ENCODE results near the gene FTSJ3. TPM values are rescaled to one million over a fixed set of nuclear protein-coding genes. Genes with fewer than 3 reads are reported as not detected.

Gene FTSJ3
- total and polyA plus RNA-seq, 10 of the 15 experiments (the other 5 are each of a cell fraction or from before 2014, with no cell fraction given): 17.2 to 79.2 (median 50.4) TPM

DNA sequence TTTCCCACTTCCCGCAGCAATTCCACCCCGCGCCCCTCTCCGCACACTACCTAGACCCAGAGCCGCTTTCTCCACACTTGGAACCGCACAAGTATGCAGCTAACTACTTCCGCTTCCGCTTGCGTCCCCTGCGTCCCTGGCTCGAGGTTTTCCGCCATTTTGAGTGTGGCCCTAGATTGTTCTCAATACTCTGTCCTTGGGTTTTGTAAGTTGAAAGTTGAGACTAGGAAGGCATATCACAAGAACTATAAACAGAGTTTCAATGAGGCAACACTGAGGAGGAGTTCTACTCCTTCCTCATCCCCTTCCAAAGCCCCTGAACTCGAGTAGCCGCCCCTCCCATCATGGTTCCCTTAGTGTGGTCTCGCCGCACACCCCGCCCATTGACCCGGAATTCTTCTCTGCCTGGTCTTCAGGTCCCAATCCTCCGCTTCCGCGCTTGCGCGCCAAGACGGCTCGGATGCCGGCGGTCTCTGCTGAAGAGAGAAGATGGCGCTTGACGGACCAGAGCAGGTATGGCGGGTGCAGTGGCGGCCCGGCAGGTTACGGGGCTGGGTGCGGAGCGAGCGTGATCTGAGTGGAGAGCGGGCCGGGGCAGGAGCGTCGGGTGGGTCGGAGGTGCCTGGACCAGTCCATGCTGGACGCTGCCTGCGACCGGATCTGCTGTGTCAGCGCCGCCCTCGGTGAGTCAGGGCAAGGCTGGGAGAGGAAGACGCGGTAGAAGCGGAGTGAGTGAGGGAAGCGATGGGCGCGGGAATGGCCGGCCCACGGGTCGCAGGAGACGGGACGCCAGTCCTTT lies at the start of gene FTSJ3, which contains the start of gene PSMC5 (continued):
- TF ChIP-seq MTA2 (IDR thresholded peaks at IDR 0.05; ENCODE audit: low read depth) (peak; percentile 95), ASH2L (IDR thresholded peaks at IDR 0.05; ENCODE audit: borderline replicate concordance, low read depth) (no peak; the same call in 1 of the 2 replicates), SIN3A (IDR thresholded peaks at IDR 0.05; ENCODE audit: low read depth, low read length) (peak; percentile 55), HDGF (IDR thresholded peaks at IDR 0.05) (peak; percentile 72), NR2C2 (IDR thresholded peaks at IDR 0.05; ENCODE audit: borderline replicate concordance, control insufficient read depth, insufficient read length, low read depth) (peak; percentile 80), JUND (IDR thresholded peaks at IDR 0.05; ENCODE audit: low read depth, low read length) (no peak), EP300 (IDR thresholded peaks at IDR 0.05; ENCODE audit: borderline replicate concordance in 1 of 2, control insufficient read depth in 1 of 2, low read depth in 2 of 2, low read length in 2 of 2) (no peak), RB1 (IDR thresholded peaks at IDR 0.05; ENCODE audit: borderline replicate concordance) (peak; percentile 57; the same call in 1 of the 2 replicates), CBX5 (IDR thresholded peaks at IDR 0.05; ENCODE audit: low read depth) (no peak), IKZF2 (IDR thresholded peaks at IDR 0.05) (peak in 1 of 2 experiments; percentile 51), RAD51 (IDR thresholded peaks at IDR 0.05) (no peak), ZNF274 (IDR thresholded peaks at IDR 0.05; ENCODE audit: insufficient read depth, insufficient read length) (no peak), CHD1 (IDR thresholded peaks at IDR 0.05; ENCODE audit: low read depth, low read length) (no peak), PAX8 (IDR thresholded peaks at IDR 0.05) (no peak)
- TF ChIP-seq, protein P1, sequence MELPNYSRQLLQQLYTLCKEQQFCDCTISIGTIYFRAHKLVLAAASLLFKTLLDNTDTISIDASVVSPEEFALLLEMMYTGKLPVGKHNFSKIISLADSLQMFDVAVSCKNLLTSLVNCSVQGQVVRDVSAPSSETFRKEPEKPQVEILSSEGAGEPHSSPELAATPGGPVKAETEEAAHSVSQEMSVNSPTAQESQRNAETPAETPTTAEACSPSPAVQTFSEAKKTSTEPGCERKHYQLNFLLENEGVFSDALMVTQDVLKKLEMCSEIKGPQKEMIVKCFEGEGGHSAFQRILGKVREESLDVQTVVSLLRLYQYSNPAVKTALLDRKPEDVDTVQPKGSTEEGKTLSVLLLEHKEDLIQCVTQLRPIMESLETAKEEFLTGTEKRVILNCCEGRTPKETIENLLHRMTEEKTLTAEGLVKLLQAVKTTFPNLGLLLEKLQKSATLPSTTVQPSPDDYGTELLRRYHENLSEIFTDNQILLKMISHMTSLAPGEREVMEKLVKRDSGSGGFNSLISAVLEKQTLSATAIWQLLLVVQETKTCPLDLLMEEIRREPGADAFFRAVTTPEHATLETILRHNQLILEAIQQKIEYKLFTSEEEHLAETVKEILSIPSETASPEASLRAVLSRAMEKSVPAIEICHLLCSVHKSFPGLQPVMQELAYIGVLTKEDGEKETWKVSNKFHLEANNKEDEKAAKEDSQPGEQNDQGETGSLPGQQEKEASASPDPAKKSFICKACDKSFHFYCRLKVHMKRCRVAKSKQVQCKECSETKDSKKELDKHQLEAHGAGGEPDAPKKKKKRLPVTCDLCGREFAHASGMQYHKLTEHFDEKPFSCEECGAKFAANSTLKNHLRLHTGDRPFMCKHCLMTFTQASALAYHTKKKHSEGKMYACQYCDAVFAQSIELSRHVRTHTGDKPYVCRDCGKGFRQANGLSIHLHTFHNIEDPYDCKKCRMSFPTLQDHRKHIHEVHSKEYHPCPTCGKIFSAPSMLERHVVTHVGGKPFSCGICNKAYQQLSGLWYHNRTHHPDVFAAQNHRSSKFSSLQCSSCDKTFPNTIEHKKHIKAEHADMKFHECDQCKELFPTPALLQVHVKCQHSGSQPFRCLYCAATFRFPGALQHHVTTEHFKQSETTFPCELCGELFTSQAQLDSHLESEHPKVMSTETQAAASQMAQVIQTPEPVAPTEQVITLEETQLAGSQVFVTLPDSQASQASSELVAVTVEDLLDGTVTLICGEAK (IDR thresholded peaks at IDR 0.05; ENCODE audit: borderline replicate concordance): peak; percentile 98
- TF ChIP-seq, protein P2, sequence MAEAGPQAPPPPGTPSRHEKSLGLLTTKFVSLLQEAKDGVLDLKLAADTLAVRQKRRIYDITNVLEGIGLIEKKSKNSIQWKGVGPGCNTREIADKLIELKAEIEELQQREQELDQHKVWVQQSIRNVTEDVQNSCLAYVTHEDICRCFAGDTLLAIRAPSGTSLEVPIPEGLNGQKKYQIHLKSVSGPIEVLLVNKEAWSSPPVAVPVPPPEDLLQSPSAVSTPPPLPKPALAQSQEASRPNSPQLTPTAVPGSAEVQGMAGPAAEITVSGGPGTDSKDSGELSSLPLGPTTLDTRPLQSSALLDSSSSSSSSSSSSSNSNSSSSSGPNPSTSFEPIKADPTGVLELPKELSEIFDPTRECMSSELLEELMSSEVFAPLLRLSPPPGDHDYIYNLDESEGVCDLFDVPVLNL (IDR thresholded peaks at IDR 0.05; ENCODE audit: low read depth, low read length): no peak
- TF ChIP-seq, protein P3, sequence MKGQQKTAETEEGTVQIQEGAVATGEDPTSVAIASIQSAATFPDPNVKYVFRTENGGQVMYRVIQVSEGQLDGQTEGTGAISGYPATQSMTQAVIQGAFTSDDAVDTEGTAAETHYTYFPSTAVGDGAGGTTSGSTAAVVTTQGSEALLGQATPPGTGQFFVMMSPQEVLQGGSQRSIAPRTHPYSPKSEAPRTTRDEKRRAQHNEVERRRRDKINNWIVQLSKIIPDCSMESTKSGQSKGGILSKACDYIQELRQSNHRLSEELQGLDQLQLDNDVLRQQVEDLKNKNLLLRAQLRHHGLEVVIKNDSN (IDR thresholded peaks at IDR 0.05; ENCODE audit: borderline replicate concordance, extremely low read length, insufficient read depth, low read depth, low read length): no peak
- TF ChIP-seq, protein P4, sequence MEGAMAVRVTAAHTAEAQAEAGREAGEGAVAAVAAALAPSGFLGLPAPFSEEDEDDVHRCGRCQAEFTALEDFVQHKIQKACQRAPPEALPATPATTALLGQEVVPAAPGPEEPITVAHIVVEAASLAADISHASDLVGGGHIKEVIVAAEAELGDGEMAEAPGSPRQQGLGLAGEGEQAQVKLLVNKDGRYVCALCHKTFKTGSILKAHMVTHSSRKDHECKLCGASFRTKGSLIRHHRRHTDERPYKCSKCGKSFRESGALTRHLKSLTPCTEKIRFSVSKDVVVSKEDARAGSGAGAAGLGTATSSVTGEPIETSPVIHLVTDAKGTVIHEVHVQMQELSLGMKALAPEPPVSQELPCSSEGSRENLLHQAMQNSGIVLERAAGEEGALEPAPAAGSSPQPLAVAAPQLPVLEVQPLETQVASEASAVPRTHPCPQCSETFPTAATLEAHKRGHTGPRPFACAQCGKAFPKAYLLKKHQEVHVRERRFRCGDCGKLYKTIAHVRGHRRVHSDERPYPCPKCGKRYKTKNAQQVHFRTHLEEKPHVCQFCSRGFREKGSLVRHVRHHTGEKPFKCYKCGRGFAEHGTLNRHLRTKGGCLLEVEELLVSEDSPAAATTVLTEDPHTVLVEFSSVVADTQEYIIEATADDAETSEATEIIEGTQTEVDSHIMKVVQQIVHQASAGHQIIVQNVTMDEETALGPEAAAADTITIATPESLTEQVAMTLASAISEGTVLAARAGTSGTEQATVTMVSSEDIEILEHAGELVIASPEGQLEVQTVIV (IDR thresholded peaks at IDR 0.05; ENCODE audit: borderline replicate concordance, partially characterized antibody): peak; percentile 34
- TF ChIP-seq, protein P5, sequence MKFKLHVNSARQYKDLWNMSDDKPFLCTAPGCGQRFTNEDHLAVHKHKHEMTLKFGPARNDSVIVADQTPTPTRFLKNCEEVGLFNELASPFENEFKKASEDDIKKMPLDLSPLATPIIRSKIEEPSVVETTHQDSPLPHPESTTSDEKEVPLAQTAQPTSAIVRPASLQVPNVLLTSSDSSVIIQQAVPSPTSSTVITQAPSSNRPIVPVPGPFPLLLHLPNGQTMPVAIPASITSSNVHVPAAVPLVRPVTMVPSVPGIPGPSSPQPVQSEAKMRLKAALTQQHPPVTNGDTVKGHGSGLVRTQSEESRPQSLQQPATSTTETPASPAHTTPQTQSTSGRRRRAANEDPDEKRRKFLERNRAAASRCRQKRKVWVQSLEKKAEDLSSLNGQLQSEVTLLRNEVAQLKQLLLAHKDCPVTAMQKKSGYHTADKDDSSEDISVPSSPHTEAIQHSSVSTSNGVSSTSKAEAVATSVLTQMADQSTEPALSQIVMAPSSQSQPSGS (IDR thresholded peaks at IDR 0.05; ENCODE audit: low read length): no peak
